Heart left ventricle (tissue), 16 donors: ENCODE data around the gene WFS1. TPM values are rescaled to one million over a fixed set of nuclear protein-coding genes. Genes with fewer than 3 reads are reported as not detected.

Experiments used
- ATAC-seq, 4 donors: fragments of 200-7000 bp; cut with Tn5 transposase; one replicate each; pipeline ENCODE4 v1.9.1; 2020 to 2022; ENCODE audit warnings: moderate library complexity in 4 of 4, mild to moderate bottlenecking in 3 of 4, moderate number of reproducible peaks in 1 of 4
- DNase-seq, 5 donors: peaks; one replicate each; pipeline ENCODE4 v3.0.0-alpha.2; 2020
- H3K27ac ChIP-seq, 12 donors: fragments of 200-600 bp; sonication (generic) in 4 of 12; one replicate each; pipeline versions ENCODE4 v1.5.0 to v1.8.0; 2016 to 2022; ENCODE audit warnings: mild to moderate bottlenecking in 2 of 12
- H3K27me3 ChIP-seq, 9 donors: fragments of 200-600 bp; sonication (generic) in 2 of 9; one replicate each; pipeline versions ENCODE4 v1.5.1 to v1.8.0; 2016 to 2022; ENCODE audit warnings: mild to moderate bottlenecking in 3 of 9
- H3K36me3 ChIP-seq, 9 donors: fragments of 200-600 bp; sonication (generic) in 2 of 9; one replicate each; pipeline versions ENCODE4 v1.5.0 to v1.8.0; 2018 to 2022; ENCODE audit warnings: mild to moderate bottlenecking in 2 of 9
- H3K4me1 ChIP-seq, 12 donors: fragments of 200-600 bp; sonication (generic) in 4 of 12; one replicate each; pipeline versions ENCODE4 v1.5.0 to v1.8.0; 2016 to 2022; ENCODE audit warnings: mild to moderate bottlenecking in 3 of 12
- H3K4me3 ChIP-seq, 12 donors: fragments of 200-600 bp; sonication (generic) in 4 of 12; one replicate each; pipeline versions ENCODE4 v1.5.0 to v1.8.0; 2017 to 2022; ENCODE audit warnings: mild to moderate bottlenecking in 9 of 12, moderate library complexity in 4 of 12
- H3K9me3 ChIP-seq, 12 donors: fragments of 200-600 bp; sonication (generic) in 4 of 12; one replicate each; pipeline versions ENCODE4 v1.5.0 to v1.8.0; 2016 to 2022; ENCODE audit warnings: mild to moderate bottlenecking in 1 of 12
- CTCF ChIP-seq, 12 donors: fragments of 200-600 bp; sonication (generic) in 4 of 12; IDR thresholded peaks; one replicate each; pipeline versions ENCODE4 v1.5.0 to v1.8.0; 2018 to 2022; ENCODE audit warnings: antibody characterized with exemption in 12 of 12, mild to moderate bottlenecking in 5 of 12
- POLR2A ChIP-seq, 2 donors: fragments of 450-650 bp; IDR thresholded peaks; one replicate each; pipeline ENCODE4 v1.6.1; 2017; ENCODE audit warnings: antibody characterized with exemption in 2 of 2, mild to moderate bottlenecking in 2 of 2, moderate library complexity in 2 of 2
- WGBS, 4 donors: extraction: QIAGEN DNeasy Blood & Tissue Kit in 2 of 4; methylation state at CpG; one replicate each; pipeline versions ENCODE4 v1.1.5 to v1.1.7; 2013 to 2018; 5-methylcytosine and 5-hydroxymethylcytosine counted together
- intact Hi-C, 10 donors: fragments of 100-400 bp; cut with DNase I; formaldehyde crosslinking; loops; one replicate each; pipeline versions ENCODE4 v1.11.1 to v1.14.2; 2022
- polyA plus RNA-seq, 2 donors: library from polyadenylated mRNA; stranded (reverse); fragments of 200-250 nt; gene quantifications; one replicate each; pipeline ENCODE4 v1.2.3, GENCODE V29; 2013
- total RNA-seq, 9 donors: library from RNA; depleted of rRNA in 2 of 9; stranded (reverse); fragments of >200 nt in 2 of 9; fragmentation: NEBNext Ultra II Directional in 3 of 9; extraction: Animal tissue kit (Norgen Biotek cat#: 25700) in 3 of 9; gene quantifications; one replicate each; pipeline versions ENCODE4 v1.1.0 to v1.2.4, GENCODE V29; 2016 to 2023
- donor health status: ischemic (EF 13 %, LVEDD 7.1; RV severe dilation, severe dysfunction).
- donor health status: healthy with polysubstance abuse.
- donor health status: DM: no; HTN: yes; CAD: no.
- donor health status: DM: no; HTN: no; CAD: no.
- donor health status: ischemic (EF 25% LVEDD 6.9; RV normal size, moderate dysfunction).
- donor health status: ischemic (EF 25% LVEDD 5.7; RV mildly dilated, moderate dysfunction).
- donor health status: healthy.
- donor health status: DM: yes; HTN: yes; CAD: no.
- donor health status: ischemic (EF 35%, LVEDD 5.7; RV mildly dilated, moderate dysfunction).
- donor health status: nonischemic (EF 11% LVEDD 7.7; RV severe dilation, severe dysfunction).
- donor health status: DM: yes; HTN: yes; CAD: no.
- donor health status: PGD.
- donor health status: ischemic (EF 29% LVEDD 5.4; RV normal size, mild dysfunction).
- donor health status: nonischemic (EF 23%, LVEDD 6.1; RV moderate dilation, normal function).

The WFS1 gene
- total and polyA plus RNA-seq, 11 donors = 44.8 to 202 (median 73.2) TPM

GRCh38 chr4:6236816-6237390, 32.7 kb upstream of the WFS1 start:
- intact Hi-C loops = no loop called here
- DNase-seq (peak in 1 of 5 donors; percentile 39), ATAC-seq (no peak)
- H3K36me3 ChIP-seq = no peaks in the 10 kb centered on the region
- H3K9me3 ChIP-seq = no peaks in the 10 kb centered on the region
- TF ChIP-seq CTCF (IDR thresholded peaks at IDR 0.05) = no peak
- no peak for TF ChIP-seq POLR2A (IDR thresholded peaks at IDR 0.05)
- no peak overlapping the region for H3K4me3 ChIP-seq
- H3K27ac ChIP-seq = no peak overlapping the region
- no peaks in the 10 kb centered on the region for H3K4me1 ChIP-seq
- WGBS, 4 donors = 73 to 76% (median 75%) methylated on average over 12 of the region's 12 CpGs
- peaks cover 0 to 25% (median 0%) of the 10 kb centered on the region in 9 donors for H3K27me3 ChIP-seq

DNA sequence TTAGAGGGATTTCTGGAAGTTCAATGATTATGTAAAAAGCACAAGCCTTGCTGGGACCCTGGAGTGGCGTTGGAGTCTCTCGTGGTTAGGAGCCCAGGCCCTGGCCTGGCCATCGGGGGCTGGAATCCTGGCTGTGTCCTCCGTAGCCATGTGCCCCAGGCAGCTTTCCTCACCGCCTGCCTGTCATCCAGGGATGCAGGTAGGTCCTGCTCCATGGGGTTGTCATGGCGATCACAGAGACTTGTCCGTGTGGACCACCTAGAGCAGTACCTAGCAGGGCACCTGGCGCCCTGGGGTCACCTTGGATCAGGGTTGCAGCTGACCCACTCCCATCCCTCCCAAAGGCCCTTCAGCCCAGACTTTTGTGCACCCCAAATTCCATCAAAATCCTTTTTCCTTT, 30.2 kb upstream of the WFS1 start:
- intact Hi-C loops = no loop called here
- H3K9me3 ChIP-seq = peaks cover 0 to 5% (median 0%) of the 10 kb centered on the region in 12 donors
- no peak overlapping the region for H3K4me3 ChIP-seq
- TF ChIP-seq POLR2A (IDR thresholded peaks at IDR 0.05) = no peak
- TF ChIP-seq CTCF (IDR thresholded peaks at IDR 0.05) = no peak
- ATAC-seq (no peak), DNase-seq (peak in 1 of 5 donors; percentile 12)
- H3K36me3 ChIP-seq = no peaks in the 10 kb centered on the region
- no peaks in the 10 kb centered on the region for H3K4me1 ChIP-seq
- peaks cover 0 to 39% (median 5%) of the 10 kb centered on the region in 9 donors for H3K27me3 ChIP-seq
- 75 to 84% (median 80%) methylated on average over 7 to 8 of the region's 8 CpGs for WGBS, 4 donors
- H3K27ac ChIP-seq = no peak overlapping the region

DNA sequence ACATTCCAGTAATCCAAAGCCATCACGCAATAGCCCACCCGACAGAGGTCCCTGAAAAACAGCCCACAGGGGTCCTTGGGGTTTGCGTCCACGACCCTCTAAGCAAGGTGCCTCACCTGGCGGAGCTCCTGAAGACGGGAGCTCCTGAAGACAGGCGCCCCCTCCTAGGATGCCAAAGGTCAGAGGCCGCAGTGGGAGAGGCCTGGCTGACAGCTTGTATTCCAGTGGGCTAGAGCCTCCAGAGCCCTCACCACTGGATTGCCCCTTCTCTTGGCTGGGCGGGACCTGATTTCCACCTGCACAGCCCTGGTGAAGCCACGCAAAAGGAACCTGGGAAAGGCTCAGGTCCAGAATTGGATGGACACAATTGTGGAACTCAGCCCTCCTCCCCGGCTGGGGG, 29.7 kb upstream of the WFS1 start:
- ATAC-seq (no peak), DNase-seq (peak in 1 of 5 donors; percentile 12)
- Histone ChIP-seq H3K27me3 (peaks cover 0 to 40% (median 6%) of the 10 kb centered on the region in 9 donors), H3K4me3 (no peak overlapping the region), H3K4me1 (peaks cover 0 to under 1% (median 0%) of the 10 kb centered on the region in 12 donors), H3K27ac (no peak overlapping the region), H3K9me3 (peaks cover 0 to 7% (median 0%) of the 10 kb centered on the region in 12 donors), H3K36me3 (no peaks in the 10 kb centered on the region)
- WGBS, 4 donors = 77 to 87% (median 81%) methylated on average over 10 to 11 of the region's 11 CpGs
- TF ChIP-seq CTCF (IDR thresholded peaks at IDR 0.05) (no peak), POLR2A (IDR thresholded peaks at IDR 0.05) (no peak)
- intact Hi-C loops = loop anchor here in 1 of 10 donors (10.0 kb wide), 1 partner anchor 305 kb away; no protein-coding TSS in a partner anchor

DNA sequence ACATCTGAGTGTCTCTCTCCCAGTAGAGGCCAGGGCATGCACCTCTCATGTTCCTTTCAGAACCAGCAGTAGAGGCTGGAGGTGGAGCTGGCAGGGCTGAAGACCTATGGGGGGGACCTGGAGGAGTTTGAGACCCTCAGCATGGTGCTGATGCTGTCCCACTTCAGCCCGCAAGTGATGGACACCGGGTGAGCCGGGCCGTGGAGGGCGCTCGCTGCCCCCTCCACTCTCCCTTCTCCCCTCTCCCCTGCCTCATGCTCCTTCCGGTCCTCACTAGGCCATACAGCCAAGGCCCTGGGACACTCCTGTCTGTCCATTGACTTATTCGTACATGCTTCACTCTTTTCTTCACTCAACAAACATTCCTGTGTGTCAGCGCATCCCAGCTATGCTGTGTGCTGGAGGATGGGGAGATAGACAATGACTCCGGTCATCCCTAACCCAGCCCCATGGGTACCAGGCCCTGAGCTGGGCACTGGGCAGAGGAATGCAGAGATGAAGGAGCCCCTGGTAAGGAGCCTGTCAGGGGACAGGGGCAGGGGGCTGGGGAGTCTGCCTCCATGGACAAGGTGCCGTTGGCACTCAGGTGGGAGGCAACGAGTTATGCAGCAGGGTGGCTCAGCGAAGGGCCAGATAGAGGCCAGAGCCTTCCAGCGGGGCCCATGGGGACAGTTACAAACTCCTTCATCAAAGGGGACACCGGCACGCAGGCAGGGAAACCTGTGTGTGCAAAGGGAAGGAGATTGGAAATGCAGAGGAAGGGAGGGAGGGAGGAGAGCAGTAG, 28.4 kb upstream of the WFS1 start:
- peak in 1 of 5 donors; percentile 30 for DNase-seq
- TF ChIP-seq CTCF (IDR thresholded peaks at IDR 0.05) (no peak), POLR2A (IDR thresholded peaks at IDR 0.05) (no peak)
- ATAC-seq = no peak
- no peak overlapping the region for H3K4me3 ChIP-seq
- H3K27me3 ChIP-seq = peaks cover 0 to 49% (median 16%) of the 10 kb centered on the region in 9 donors
- intact Hi-C loops = loop anchor here in 1 of 10 donors (10.0 kb wide), 1 partner anchor 304 kb away; no protein-coding TSS in a partner anchor
- peaks cover 0 to 9% (median 0%) of the 10 kb centered on the region in 12 donors for H3K4me1 ChIP-seq
- WGBS, 4 donors = 82 to 87% (median 84%) methylated on average over 16 of the region's 16 CpGs
- H3K27ac ChIP-seq = no peak overlapping the region
- peaks cover 0 to 7% (median 0%) of the 10 kb centered on the region in 12 donors for H3K9me3 ChIP-seq
- no peaks in the 10 kb centered on the region for H3K36me3 ChIP-seq
